ENCODE measurements around the gene RTF1.
A peak's percentile ranks its signal among the peaks of the same experiment; 100 is the strongest.
"Not testable (repeated sequence)": the region's sequence is repeated elsewhere in the genome, so short reads cannot be mapped to it uniquely, and the experiment has no call there.

Gene RTF1

GRCh38 chr15:41416742-41417417 is at the start of gene RTF1:
RTF1 (plus strand) TSS chr15:41417095; CDS start chr15:41417116, 21 bp downstream.
- peak within 1 kb of the TSS; percentile 75 for H3K4me3 ChIP-seq (ENCODE audit: low read depth, low read length)
- in situ Hi-C loops (cut with HindIII; ENCODE audit: low sequenced_read_pairs), result no loop called here
- no peak for TF ChIP-seq CTCF (IDR thresholded peaks at IDR 0.05; ENCODE audit: low read depth, low read length)
- peak; percentile 89 for DNase-seq (ENCODE audit: low read depth, low spot score)

- DNase-seq (ENCODE audit: low read depth, low spot score), result no peak
- TF ChIP-seq CTCF (IDR thresholded peaks at IDR 0.05; ENCODE audit: low read depth, low read length), result no peak
- no peak overlapping the region for H3K4me3 ChIP-seq (ENCODE audit: low read depth, low read length)
- in situ Hi-C loops (cut with HindIII; ENCODE audit: low sequenced_read_pairs), result no loop called here
These were observed 49.5 kb upstream of the RTF1 start for GRCh38 chr15:41367418-41367817.

- in situ Hi-C loops (cut with HindIII; ENCODE audit: low sequenced_read_pairs), result no loop called here
- no peak for TF ChIP-seq CTCF (IDR thresholded peaks at IDR 0.05; ENCODE audit: low read depth, low read length)
- no peak for DNase-seq (ENCODE audit: low read depth, low spot score)
- no peak overlapping the region for H3K4me3 ChIP-seq (ENCODE audit: low read depth, low read length)
These were observed 38.9 kb upstream of the RTF1 start for GRCh38 chr15:41377978-41378377.

GRCh38 chr15:41383974-41384749 is 32.7 kb upstream of the RTF1 start:
- DNase-seq (ENCODE audit: low read depth, low spot score); H3K4me3 ChIP-seq (ENCODE audit: low read depth, low read length); in situ Hi-C loops (cut with HindIII; ENCODE audit: low sequenced_read_pairs): not testable (repeated sequence)

GRCh38 chr15:41387646-41388045 is 29.2 kb upstream of the RTF1 start:
- in situ Hi-C loops (cut with HindIII; ENCODE audit: low sequenced_read_pairs), result no loop called here
- TF ChIP-seq CTCF (IDR thresholded peaks at IDR 0.05; ENCODE audit: low read depth, low read length), result no peak
- H3K4me3 ChIP-seq (ENCODE audit: low read depth, low read length), result no peak overlapping the region
- DNase-seq (ENCODE audit: low read depth, low spot score), result no peak

- DNase-seq (ENCODE audit: low read depth, low spot score), result no peak
- no peak for TF ChIP-seq CTCF (IDR thresholded peaks at IDR 0.05; ENCODE audit: low read depth, low read length)
- in situ Hi-C loops (cut with HindIII; ENCODE audit: low sequenced_read_pairs), result no loop called here
- H3K4me3 ChIP-seq (ENCODE audit: low read depth, low read length), result no peak overlapping the region
These were observed 24.2 kb upstream of the RTF1 start for GRCh38 chr15:41392659-41393058.

- no peak overlapping the region for H3K4me3 ChIP-seq (ENCODE audit: low read depth, low read length)
- TF ChIP-seq CTCF (IDR thresholded peaks at IDR 0.05; ENCODE audit: low read depth, low read length), result no peak
- in situ Hi-C loops (cut with HindIII; ENCODE audit: low sequenced_read_pairs), result no loop called here
- no peak for DNase-seq (ENCODE audit: low read depth, low spot score)
These were observed 22.0 kb upstream of the RTF1 start for GRCh38 chr15:41394924-41395323.
